RPMI7951 (cell line): ENCODE measurements around the gene ZNF69. TPM values are rescaled to one million over a fixed set of nuclear protein-coding genes. Genes with fewer than 3 reads are reported as not detected.

Source experiments
- total RNA-seq: library from RNA; depleted of rRNA; stranded (reverse); fragments of >200 nt; shearing (Covaris generic); gene quantifications from 2 replicates; pipeline ENCODE4 v1.2.3, GENCODE V29; 2014; rRNA removed

ZNF69 gene
- total RNA-seq, 1 experiment from 2014 or later = 17.8 TPM

Other genes starting within 250 kb of the ZNF69 start
- gene ZNF823, start 148.8 kb upstream of the ZNF69 start, total RNA-seq = 7.9 and 11.5 TPM in 2 replicates
- 5.4 and 8.6 TPM in 2 replicates for gene ZNF441, start 120.8 kb upstream of the ZNF69 start, total RNA-seq
- 1.9 and 2.5 TPM in 2 replicates for gene ZNF491, start 89.3 kb upstream of the ZNF69 start, total RNA-seq
- 6.7 and 6.8 TPM in 2 replicates for gene ZNF440, start 73.5 kb upstream of the ZNF69 start, total RNA-seq
- gene ZNF439, start 39.1 kb upstream of the ZNF69 start, total RNA-seq = 11.1 and 12.3 TPM in 2 replicates
- 10.4 and 13.5 TPM in 2 replicates for gene ZNF700, start 37.3 kb downstream of the ZNF69 start, total RNA-seq
- gene ZNF763, start 77.3 kb downstream of the ZNF69 start, total RNA-seq = 1.1 and 4.7 TPM in 2 replicates
- gene ZNF433, start 147.9 kb downstream of the ZNF69 start, total RNA-seq = 3.5 and 6.7 TPM in 2 replicates
- gene ZNF878, start 165.2 kb downstream of the ZNF69 start, total RNA-seq = 0.96 and 0.98 TPM in 2 replicates
- 3.5 and 5.2 TPM in 2 replicates for gene ZNF844, start 176.9 kb downstream of the ZNF69 start, total RNA-seq